Epithelial cell of alveolus of lung (primary cell): Measurements from ENCODE around the gene FAM32A. TPM values are rescaled to one million over a fixed set of nuclear protein-coding genes. Genes with fewer than 3 reads are reported as not detected.

Experiments used
- total RNA-seq: library from RNA; depleted of rRNA; stranded (reverse); fragments of >200 nt; gene quantifications from 2 replicates; pipeline ENCODE4 v1.2.1, GENCODE V29; 2015

FAM32A gene
- total RNA-seq = 106 and 134 TPM in 2 replicates

DNA sequence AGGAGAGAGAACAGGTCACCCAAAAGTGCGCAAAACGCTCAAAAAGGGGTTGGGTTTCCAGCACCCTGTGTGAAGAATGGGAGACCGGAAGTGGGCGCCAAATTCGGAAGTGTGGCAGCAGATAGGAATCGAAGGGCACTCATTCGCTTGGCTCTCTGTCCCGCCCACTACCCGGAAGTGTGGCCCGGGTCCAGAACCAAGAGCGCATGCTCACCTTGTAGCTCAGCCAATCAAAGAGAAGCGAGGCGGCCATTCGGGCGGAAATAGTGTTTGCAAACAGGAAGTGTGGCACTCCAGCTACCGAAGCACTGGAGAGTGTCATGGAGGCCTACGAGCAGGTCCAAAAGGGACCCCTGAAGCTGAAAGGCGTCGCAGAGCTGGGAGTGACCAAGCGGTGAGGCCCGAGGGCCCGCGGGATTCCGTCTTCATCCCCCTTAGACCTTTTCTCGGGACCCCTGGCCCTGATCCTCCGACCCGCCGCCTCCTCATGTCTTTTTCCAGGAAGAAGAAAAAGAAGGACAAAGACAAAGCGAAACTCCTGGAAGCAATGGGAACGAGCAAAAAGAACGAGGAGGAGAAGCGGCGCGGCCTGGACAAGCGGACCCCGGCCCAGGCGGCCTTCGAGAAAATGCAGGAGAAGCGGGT, at the start of gene FAM32A:
TSS of gene FAM32A (plus strand) at position 288 of the 645 bp plus-strand sequence. CDS start at position 321, 33 bp downstream.

DNA sequence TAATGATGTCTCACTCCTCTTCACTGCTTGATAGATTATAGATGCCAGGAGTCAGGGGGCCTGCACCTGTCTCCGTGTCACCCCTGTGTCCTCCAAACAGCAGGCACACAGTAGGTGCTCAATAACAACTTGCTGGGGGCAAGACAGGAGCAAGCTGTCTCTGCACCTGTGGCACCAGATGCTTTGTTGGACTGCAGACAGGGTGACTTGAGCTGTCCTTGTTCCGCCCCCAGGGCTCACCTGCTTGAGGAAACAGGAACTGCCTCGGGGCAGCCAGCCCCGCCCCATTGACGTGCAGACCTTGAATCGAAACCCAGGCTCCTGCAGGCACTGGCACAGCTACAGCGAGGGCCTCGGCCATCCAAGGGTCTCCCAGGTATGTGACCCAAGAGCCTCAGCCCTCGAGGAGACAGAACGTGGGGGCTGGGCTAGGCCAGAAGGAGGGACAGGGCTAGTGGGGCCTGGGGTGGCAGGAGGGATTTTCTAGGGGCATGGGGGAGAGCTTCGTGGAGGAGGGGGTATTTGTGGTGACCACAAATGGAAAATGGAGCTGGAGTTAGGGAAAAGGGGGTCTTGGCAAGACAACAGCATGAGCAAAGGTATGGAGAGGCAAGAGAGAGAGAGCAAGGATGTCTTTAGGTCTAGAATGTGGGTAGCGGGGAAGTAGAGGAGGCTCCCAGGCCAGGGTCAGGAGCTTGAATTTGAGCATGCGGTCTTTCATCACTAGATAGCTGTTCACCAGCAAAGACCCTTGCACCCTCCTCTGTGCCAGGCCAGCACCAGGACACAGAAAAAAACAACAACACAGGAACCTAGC, 41.6 kb upstream of the FAM32A start, which contains the start of gene HSH2D:
TSS of gene HSH2D (plus strand) at position 287 of the 817 bp plus-strand sequence. CDS start 5,066 bp downstream, outside the sequence.

DNA sequence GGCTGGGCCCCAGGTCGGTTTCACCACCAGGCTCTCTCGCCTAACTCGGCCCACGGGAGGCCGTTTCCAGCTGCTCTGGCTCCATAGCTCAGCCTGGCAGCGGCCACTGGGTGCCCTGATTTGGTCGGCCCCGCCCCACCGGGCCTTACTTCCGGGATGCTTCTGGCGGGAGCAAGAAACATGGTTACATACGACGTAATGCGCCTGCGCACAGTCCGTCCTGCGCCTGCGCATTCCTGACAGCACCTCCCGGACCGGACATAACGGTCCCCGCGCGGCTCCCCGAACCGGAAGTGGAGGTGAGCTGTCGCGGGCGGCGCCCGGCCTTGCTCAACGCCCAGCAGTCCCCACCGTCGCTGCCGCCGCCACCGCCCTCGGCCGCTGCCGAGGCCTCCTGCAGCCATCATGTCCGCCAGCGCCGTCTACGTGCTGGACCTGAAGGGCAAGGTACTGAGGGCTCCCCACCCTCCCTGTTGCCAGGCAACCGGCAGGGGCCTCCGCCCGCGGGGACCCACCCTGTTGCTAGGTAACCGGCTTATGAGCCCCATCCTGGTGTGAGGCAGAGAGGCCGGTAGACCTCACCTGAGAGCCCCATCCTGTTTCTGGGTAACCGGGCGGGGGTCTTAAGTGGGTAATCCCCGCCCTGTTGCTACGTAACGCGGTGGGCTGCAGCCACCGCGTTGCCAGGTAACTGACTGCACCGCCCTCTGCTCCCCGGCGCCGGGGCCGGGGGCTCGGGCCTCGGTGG, 12.6 kb downstream of the FAM32A start, which contains the start of gene AP1M1:
TSS of gene AP1M1 (plus strand) at position 290 of the 748 bp plus-strand sequence. CDS start at position 406, 116 bp downstream.

Other genes starting within 250 kb of the FAM32A start
- not detected in 2 replicates for gene OR10H4, start 236.4 kb upstream of the FAM32A start, total RNA-seq
- gene TPM4, start 108.9 kb upstream of the FAM32A start, total RNA-seq = 925 and 1,202 TPM in 2 replicates
- gene RAB8A, start 73.5 kb upstream of the FAM32A start, total RNA-seq = 35.2 and 58.6 TPM in 2 replicates
- not detected in 2 replicates for gene HSH2D, start 41.7 kb upstream of the FAM32A start, total RNA-seq
- not detected in 2 replicates for gene CIB3, start 11.9 kb upstream of the FAM32A start, total RNA-seq
- gene AP1M1, start 12.5 kb downstream of the FAM32A start, total RNA-seq = 124 and 132 TPM in 2 replicates
- 1.2 and 7.0 TPM in 2 replicates for gene KLF2, start 139.4 kb downstream of the FAM32A start, total RNA-seq